ENCODE measurements around the gene MLC1. TPM values are rescaled to one million over a fixed set of nuclear protein-coding genes. Genes with fewer than 3 reads are reported as not detected.
A peak's percentile ranks its signal among the peaks of the same experiment; 100 is the strongest.

Gene MLC1
- total RNA-seq, 1 donor from 2014 or later, result 0.46 TPM

DNA sequence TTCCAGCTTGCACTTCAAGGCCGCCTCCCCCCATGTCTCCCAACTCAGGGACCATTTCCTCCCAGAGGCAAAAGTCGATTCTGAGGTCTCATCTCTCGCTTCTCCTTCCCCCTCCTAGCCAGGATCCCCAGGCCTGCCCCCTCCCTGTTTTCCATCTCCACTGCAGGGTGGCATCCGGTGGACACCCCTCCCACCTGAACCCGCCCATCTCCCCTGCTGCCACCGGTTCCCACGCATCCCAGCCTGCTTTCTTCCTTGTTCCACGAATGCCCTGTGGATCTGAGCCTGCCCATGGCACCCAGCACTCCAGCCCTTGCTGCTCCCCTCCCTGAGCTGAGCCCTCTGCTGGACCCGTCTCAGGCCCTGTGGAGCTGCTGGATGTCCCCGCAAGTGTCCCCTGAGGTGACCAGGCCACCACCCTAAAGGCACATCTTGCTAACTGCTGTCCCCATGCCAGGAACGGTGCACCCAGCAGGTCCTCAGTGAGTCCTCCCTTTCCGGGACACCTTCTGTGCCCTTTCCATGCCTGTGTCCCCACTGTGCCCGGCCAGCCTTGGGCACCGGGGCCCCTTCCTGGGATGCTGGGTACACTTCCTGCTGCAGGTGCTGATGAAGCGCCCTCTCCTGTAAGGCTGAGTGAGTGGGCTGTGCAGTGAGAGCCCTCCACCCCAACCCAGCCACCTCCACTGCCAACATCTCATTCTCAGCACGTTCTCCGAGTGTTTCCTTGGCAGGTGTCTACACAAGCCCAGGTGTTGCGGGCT is 73.6 kb downstream of the MLC1 start:
- DNase-seq (peak; percentile 27), ATAC-seq (ENCODE audit: poor library complexity) (no peak)
- intact Hi-C loops (cut with DNase I), result no loop called here

DNA sequence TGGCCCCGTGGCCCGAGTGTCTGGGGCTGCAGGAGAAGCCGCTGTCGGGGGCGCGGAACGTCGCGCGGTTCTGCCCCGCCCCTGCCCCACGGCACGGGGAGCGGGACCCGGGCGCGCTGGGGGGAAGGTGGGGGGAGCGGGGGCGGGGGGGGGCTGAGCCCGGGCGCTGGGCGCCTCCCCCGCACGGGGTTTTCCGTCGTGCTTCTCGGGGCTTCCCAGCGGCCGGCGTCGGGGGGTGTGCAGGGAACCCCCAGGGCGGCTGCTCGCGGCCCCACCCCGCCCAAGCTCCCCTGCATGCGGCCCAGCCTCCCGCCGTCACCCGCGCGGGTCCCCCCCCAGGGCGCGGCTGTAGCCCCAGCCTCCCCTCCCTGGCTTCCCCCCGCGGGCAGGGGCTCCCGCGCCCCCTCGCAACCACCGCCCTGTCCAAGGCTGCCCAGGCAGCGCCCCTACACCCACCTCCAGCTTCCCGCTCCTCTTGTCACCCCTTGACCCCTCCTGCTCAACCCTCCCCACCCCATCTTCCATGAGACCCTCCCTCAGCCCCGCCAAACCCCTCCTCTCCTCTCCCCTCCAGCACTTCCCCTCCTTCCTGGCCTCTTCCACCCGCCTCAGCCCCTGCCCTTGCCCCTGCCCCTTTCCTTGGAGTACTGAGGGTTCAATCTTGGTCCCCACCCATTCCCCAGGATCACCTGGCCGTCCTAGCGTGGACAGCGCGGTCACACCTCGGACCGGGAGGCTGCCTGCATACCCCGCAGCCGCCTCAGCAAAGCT is 74.4 kb downstream of the MLC1 start:
- intact Hi-C loops (cut with DNase I), result no loop called here
- DNase-seq, result peak; percentile 19
- ATAC-seq (ENCODE audit: poor library complexity), result no peak

DNA sequence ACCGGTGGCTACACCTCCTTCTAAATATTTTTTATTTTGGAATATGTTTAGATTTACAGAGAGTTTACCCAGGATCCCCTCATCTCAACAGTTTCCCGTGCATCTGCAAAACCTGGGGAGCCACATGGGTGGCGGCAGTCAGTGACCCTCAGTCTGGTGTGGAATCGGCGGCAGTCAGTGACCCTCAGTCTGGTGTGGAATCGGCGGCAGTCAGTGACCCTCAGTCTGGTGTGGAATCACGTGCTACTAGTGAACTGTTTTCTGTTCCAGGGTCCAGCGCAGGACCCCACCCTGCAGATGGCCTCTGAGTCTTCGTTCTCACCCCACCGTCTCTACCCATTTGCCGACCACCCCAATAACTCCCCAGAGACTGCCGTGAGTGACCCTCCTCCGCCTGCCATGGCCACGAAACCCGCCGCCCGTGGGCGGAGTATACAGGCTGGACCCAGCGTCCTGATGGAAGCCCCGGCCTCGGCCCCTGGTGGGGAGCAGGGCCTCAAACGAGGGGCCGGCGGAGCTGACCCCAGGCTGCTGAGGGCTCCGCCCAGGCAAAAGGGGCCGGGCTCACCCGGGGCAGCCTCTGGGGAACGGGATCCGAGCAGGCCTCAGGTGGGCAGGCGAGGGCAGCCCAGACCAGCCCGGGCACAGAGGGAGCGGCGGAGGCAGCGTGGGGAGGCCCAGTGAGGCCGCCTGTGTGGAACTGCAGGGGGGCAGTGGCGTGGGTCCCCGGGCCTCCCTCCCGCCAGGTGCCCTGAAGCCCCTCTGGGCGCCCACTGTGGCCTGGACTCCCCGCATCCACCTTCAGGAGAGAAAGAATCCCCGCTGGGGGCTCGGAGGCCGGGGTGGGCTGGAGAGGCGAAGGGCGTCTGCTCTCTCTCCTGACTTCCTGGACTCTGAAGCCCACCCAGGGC is 75.2 kb downstream of the MLC1 start:
- intact Hi-C loops (cut with DNase I), result no loop called here
- DNase-seq, result peak; percentile 20

More for the DNA sequence above, 75.2 kb downstream of the MLC1 start:
- ATAC-seq (ENCODE audit: poor library complexity), result no peak

Other genes starting within 250 kb of the MLC1 start
- 3.8 TPM for gene ZBED4, start 231.6 kb downstream of the MLC1 start, total RNA-seq
- 13.8 TPM for gene ALG12, start 167.0 kb downstream of the MLC1 start, total RNA-seq
- 22.1 TPM for gene CRELD2, start 166.8 kb downstream of the MLC1 start, total RNA-seq
- 61.5 TPM for gene PIM3, start 124.7 kb downstream of the MLC1 start, total RNA-seq
- not detected for gene IL17REL, start 72.7 kb downstream of the MLC1 start, total RNA-seq
- gene TTLL8, start 27.1 kb downstream of the MLC1 start, total RNA-seq, result not detected
- gene MOV10L1, start 4.6 kb upstream of the MLC1 start, total RNA-seq, result not detected
- 0.43 TPM for gene PANX2, start 85.3 kb upstream of the MLC1 start, total RNA-seq
- gene TRABD, start 100.5 kb upstream of the MLC1 start, total RNA-seq, result 22.0 TPM
- 15.6 TPM for gene SELENOO, start 115.6 kb upstream of the MLC1 start, total RNA-seq
- gene TUBGCP6, start 159.6 kb upstream of the MLC1 start, total RNA-seq, result 14.1 TPM
- gene HDAC10, start 165.8 kb upstream of the MLC1 start, total RNA-seq, result 12.0 TPM
- 13.2 TPM for gene MAPK12, start 176.3 kb upstream of the MLC1 start, total RNA-seq
- 8.5 TPM for gene MAPK11, start 185.0 kb upstream of the MLC1 start, total RNA-seq
- gene PLXNB2, start 222.2 kb upstream of the MLC1 start, total RNA-seq, result 68.3 TPM
- gene DENND6B, start 241.6 kb upstream of the MLC1 start, total RNA-seq, result 1.1 TPM